K562 (cell line): ENCODE data around the gene DAPK2. TPM values are rescaled to one million over a fixed set of nuclear protein-coding genes. Genes with fewer than 3 reads are reported as not detected.

Experiments used
- CREB3 ChIP-seq: fragments of 450-650 bp; conservative IDR thresholded peaks from 2 replicates; pipeline ENCODE4 v1.6.1; 2016; ENCODE audit warnings: missing genetic modification characterization, low read depth, mild to moderate bottlenecking, missing compliant biosample characterization, moderate library complexity
- GATAD2B ChIP-seq: fragments of 450-650 bp; IDR thresholded peaks from 2 replicates; pipeline ENCODE4 v1.6.1; 2017; ENCODE audit warnings: mild to moderate bottlenecking, borderline replicate concordance
- GTF3C2 ChIP-seq: IDR thresholded peaks from 3 replicates; pipeline ENCODE4 v1.6.1; 2011; ENCODE audit warnings: borderline replicate concordance, mild to moderate bottlenecking, moderate library complexity; ENCODE audit not compliant: insufficient read length; ENCODE audit errors: extremely low read depth
- MAFK ChIP-seq: IDR thresholded peaks from 2 replicates; pipeline ENCODE4 v1.6.1; 2011; ENCODE audit warnings: low read length, improper control_type of control experiment
- MITF ChIP-seq: IDR thresholded peaks from 2 replicates; pipeline ENCODE4 v1.6.1; 2014; ENCODE audit warnings: antibody characterized with exemption
- NONO ChIP-seq, 2 experiments: fragments of 200-400 bp in 1 of 2; fragments of 450-650 bp in 1 of 2; formaldehyde crosslinking in 1 of 2; IDR thresholded peaks; 2 replicates each; pipeline ENCODE4 v1.6.1; 2017; ENCODE audit warnings: low read depth in 2 of 2, mild to moderate bottlenecking in 2 of 2, moderate library complexity in 2 of 2, low read length in 1 of 2
- NR0B1 ChIP-seq: fragments of 450-650 bp; IDR thresholded peaks from one replicate; pipeline ENCODE4 v1.6.1; 2018; ENCODE audit warnings: mild to moderate bottlenecking, moderate library complexity; ENCODE audit not compliant: partially characterized antibody
- PTRF ChIP-seq: fragments of 450-650 bp; IDR thresholded peaks from 2 replicates; pipeline ENCODE4 v1.6.1; 2016; ENCODE audit warnings: mild to moderate bottlenecking, missing genetic modification characterization, missing compliant biosample characterization
- SMARCA4 ChIP-seq: fragments of 450-650 bp; IDR thresholded peaks from 2 replicates; pipeline ENCODE4 v1.6.1; 2016
- SOX6 ChIP-seq: fragments of 450-650 bp; IDR thresholded peaks from 2 replicates; pipeline ENCODE4 v1.6.1; 2014; ENCODE audit warnings: mild to moderate bottlenecking
- XRCC3 ChIP-seq: fragments of 450-650 bp; IDR thresholded peaks from 2 replicates; pipeline ENCODE4 v1.6.1; 2017; ENCODE audit warnings: mild to moderate bottlenecking, moderate library complexity
- ZEB2 ChIP-seq: fragments of 450-650 bp; IDR thresholded peaks from 2 replicates; pipeline ENCODE4 v1.6.1; 2016
- ZMIZ1 ChIP-seq, 2 experiments: fragments of 150-350 bp in 1 of 2; IDR thresholded peaks; 2 replicates each; pipeline ENCODE4 v1.6.1; 2012 to 2016; ENCODE audit warnings: low read depth in 2 of 2, low read length in 2 of 2, mild to moderate bottlenecking in 1 of 2, moderate library complexity in 1 of 2
- ZNF717 ChIP-seq: fragments of 250-450 bp; sonication (Bioruptor Pico); IDR thresholded peaks from 2 replicates; pipeline ENCODE4 v1.5.0; 2021
- polyA plus RNA-seq, 8 experiments: library from polyadenylated mRNA; depleted of rRNA in 4 of 8; stranded (reverse) in 5 of 8; unstranded in 3 of 8; fragments of >200 nt; fragmentation: Nextera tagmentation in 2 of 8; fragmentation: Illumina TruSeq in 1 of 8; extraction: Ambion mirVana in 2 of 8; extraction: Trizol in 1 of 8; gene quantifications; 2 replicates each; pipeline versions ENCODE4 v1.2.1 to v1.2.3, GENCODE V29; 2011 to 2014; ENCODE audit warnings: inconsistent platforms in 1 of 8, missing spikeins in 1 of 8
- total RNA-seq, 7 experiments: library from RNA; depleted of rRNA in 6 of 7; stranded (reverse); fragments of >200 nt in 6 of 7; fragmentation: Illumina TruSeq in 2 of 7; extraction: Trizol in 2 of 7; gene quantifications; 2 replicates each; pipeline versions ENCODE4 v1.2.1 to v1.2.3, GENCODE V29; 2011 to 2021; ENCODE audit warnings: low replicate concordance in 1 of 7

Gene DAPK2
- total and polyA plus RNA-seq, 9 of the 15 experiments (the other 6 are each of a cell fraction or from before 2014, with no cell fraction given), result 0.14 to 5.2 (median 2.2) TPM

GRCh38 chr15:63895194-63895593, 151.1 kb downstream of the DAPK2 start (continued):
- TF ChIP-seq ZMIZ1 (IDR thresholded peaks at IDR 0.05; ENCODE audit: low read depth in 2 of 2, low read length in 2 of 2) (peak in 1 of 2 experiments; percentile 86; a peak in 2 of 4 replicates), ZEB2 (peak; percentile 17; the same call in 1 of the 2 replicates), PTRF (tag) (no peak), MAFK (peak; percentile 22; the same call in 1 of the 2 replicates), ZNF717 (CRISPR knock-in tag) (no peak), XRCC3 (no peak), SOX6 (peak; percentile 68), MITF (0 out of 2 replicates have a peak, but pooled peaks have one; percentile 39), GTF3C2 (no peak), NONO (IDR thresholded peaks at IDR 0.05; ENCODE audit: low read depth in 2 of 2, low read length in 1 of 2) (no peak), GATAD2B (0 out of 2 replicates have a peak, but pooled peaks have one; percentile 19), SMARCA4 (peak; percentile 91), CREB3 (tag) (no peak), NR0B1 (no peak)
